Hypothalamus (tissue), 51 donors: ENCODE results near the gene IL18R1.

Experiments used
- DNase-seq, 51 donors: peaks; one replicate each; lab custom pipeline; 2025; lab: John Stamatoyannopoulos, UW

IL18R1 gene

DNA sequence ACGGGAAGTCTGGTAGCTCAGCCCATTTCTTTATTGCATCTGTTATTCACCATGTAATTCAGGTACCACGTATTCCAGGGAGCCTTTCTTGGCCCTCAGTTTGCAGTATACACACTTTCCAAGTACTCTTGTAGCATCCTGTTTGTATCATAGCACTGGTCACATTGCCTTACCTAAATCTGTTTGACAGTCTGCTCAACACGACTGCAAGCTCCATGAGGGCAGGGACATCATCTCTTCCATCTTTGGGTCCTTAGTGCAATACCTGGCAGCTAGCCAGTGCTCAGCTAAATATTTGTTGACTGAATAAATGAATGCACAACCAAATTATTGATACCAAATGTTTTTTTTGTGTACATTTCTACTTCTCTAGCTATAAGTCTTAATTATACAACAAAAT is 11.2 kb upstream of the IL18R1 start:
- DNase-seq = no peak

DNA sequence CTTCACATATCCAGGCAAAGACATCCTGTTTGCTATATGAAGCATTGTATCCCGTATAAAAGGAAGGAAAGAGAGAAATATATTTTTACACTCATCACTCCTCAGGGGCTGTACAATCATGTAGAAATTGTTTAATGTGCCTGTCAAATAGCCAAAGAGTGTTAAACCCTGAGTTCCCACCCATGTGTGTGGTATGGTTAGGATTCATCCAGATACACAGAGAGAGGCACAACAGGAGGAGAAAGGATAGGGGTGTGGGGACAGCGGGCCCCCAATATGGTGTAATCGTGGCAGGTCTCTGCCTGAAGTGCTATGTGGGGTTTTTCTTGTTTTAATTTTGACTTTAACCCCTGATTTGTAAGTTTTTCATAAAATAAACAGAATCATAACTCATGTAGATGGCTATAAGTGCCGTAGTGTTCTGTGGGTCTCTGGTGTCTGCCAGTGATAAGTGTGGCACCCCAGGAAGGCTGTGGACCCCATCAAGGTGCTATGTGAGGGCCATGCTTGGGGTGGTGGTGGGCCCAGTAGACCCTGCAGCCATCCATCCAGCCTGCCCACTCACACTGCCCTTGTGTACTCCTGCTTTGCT is 10.2 kb upstream of the IL18R1 start:
- no peak for DNase-seq

DNA sequence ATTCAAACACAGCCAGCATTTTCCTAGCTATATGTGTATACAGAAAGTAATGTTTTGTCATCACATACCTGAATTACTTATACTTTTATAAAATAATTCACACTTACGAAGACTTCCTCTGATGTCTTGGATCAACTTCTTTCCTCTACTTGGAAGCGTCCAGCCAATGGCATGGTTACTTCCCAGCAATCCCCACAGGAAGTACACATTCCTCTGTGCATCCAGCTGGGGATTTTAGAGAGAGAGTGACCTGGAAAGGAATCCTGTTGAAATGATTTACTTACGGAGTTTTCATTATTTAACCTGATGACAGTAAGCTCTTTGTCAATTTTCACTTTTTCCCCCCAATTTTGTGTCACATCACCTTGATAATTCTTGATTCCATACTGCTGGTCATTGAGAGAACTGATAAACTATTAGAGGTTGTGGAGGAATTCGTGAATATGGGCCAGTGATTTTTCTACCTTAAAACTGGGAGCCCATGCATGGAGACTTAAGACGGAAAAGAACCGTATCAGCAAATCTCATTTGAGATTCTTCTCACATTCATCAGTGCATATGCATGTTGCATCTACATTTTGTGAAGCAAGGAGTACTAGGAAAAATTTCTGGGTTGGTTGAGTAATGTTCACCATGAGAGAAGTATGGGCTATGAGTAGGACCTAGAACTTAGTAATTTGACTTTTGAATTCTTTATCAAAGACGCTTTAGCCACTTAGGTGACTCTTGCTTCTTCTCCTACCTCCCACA is 9.0 kb upstream of the IL18R1 start:
- no peak for DNase-seq

DNA sequence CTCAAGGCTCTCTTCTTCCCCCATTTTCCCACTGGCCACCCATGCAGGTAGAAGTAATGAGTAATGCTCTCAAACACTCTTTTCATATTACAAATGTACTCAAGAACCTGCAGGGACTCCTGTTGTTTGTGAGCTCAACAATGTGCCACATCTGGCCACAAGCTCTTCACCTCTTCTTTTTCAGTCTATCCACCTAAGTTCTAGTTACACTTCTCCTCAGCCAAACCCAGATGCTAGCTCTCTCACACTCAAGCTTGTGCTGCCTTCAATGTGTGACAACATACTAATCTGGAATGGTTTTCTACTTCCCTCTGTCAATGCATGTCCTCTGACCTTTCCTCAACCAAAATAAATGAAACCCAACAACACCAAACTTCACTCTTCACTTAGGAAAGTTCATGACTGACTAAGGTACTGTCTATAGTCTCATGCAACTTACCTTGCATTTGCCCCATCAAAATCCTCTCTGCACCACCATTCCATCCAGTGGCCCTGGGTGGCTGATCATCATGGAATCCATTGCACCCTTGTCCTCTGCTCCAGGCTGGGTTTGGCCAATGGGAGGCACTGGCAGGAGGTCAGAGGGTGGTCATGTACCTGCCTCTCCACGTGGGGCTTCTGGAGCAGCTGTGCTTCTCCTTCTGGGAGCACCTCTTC is 5.3 kb upstream of the IL18R1 start:
- no peak for DNase-seq

DNA sequence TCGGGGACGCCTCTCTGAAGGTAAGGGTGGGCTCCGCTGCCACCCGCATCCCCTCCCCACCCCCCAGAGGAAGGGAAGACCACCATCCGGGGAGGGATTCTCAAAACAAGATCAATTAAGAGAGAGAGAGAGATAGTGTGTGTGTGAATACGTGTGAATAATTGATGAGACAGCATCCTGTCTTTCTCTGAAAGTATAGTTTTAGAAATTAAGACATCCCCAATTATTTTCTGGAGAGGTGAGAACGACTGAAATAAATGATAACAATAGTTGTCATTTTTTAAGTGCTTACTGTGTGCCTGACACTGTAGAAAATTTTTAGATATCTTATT is 751 bp downstream of the IL18R1 start:
- no peak for DNase-seq

DNA sequence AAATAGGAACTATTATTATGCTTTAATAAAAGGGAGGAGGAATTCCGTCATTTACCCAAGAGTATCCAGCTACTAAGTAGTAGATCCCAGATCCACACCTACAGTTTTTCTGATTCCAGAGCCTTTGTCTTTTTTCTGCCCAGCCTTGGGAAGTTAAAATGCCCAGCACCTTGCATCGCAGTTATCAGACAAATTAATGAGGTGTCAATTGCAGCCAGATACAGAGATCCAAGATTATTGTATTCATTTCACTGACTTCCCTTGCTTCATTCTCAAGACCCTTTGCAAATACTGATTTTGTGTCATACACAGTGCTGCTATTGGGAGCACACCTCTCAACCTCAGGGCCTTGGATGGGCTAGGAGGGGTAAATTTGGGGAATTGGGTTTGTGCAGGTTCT is 1.1 kb downstream of the IL18R1 start:
- no peak for DNase-seq

DNA sequence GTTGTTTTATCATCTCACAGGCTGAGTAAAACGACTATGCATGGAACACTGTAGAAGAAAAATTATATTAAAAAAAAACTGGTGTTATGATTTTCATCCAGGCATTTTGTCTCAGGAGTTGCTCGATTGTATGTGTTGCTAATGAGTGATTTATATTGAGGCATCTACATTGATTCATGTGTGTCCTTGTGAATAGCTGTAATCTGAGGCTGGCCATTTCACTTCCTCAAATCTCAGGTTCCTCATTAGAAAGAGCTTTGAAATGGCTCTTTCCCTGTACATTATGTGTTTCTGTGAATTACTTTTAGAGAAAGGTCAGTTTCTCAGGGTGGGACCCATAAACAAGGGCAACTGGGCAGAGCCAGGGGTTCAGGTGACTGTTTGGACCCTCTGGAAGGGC is 2.3 kb downstream of the IL18R1 start:
- DNase-seq = no peak

DNA sequence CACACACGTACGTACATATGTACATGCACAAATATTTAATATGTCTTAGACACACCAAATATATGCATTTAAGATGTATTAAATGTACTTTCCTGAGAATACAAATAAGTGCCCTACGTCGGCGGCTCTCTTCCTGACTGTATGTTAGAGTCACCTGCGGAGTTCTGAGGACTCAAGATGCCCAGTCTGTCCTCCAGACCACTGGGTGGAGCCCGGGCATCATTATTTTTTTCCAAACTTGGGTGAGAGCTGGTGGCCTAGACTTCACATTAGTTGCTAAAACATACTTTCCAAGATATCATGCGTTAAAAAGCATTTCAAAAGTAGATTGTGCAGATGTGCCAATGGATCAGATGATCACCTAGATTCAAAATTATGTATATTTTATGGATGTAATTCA is 2.9 kb downstream of the IL18R1 start:
- DNase-seq = no peak

DNA sequence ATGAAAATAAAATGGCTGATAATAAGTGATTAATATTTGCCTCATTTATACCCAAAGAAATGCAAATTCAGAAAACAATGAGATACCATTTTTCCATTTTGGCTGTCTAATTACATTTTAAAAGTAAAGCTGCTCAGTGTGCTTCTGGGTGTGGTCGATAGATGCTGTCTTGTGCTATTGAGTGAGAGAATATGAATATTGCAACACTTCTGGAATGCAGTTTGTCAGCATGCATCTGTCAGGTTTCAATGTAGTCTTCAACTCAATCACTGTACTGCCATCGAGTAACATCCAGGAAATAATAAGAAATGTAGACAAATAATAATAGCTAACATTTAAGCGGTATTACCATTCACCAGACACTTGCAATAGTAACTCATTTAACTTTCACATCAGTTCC is 3.9 kb downstream of the IL18R1 start:
- no peak for DNase-seq

DNA sequence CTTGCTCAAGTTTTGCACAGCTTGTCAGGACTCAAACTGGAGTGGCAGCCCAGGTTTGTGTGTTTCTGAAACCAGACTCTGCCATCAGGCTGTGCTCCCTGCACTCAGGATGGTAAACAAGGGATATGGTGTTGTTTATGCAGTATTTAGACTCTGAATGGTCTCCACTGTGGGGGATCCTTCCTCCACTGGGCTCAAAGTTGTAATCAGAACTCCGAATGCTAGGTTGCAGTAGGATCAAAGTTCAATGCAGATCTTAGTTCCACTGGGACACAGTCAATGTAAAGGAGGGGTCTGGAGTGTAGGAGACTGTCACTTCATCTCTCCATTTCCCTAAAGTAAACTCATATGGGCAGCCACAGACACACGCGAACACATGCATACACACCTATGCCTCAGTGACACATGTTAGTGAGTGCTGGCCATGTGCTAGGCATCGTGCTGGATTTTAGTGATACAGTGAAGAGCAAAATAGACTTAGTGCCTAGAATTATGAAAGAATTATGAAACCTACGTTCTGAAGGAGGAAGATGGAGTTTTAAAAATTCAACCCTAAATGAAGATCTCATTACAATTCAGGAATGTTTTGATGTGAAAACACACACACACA is 6.1 kb downstream of the IL18R1 start:
- no peak for DNase-seq

DNA sequence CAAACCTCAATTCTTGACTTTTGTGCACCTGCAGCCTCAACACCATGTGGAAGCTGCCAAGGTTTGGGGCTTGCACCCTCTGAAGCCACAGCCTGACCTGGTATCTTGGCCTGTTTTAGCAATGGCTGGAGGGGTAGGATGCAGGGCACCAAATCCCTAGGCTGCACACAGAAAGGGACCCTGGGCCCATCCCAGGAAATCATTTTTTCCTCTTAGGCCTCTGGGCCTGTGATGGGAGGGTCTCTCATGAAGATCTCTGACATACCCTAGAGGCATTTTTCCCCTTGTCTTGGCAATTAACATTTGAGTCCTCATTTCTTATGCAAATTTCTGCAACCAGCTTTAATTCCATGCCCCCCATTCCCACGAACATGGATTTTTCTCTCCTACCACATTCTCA is 10.2 kb downstream of the IL18R1 start:
- DNase-seq = no peak

DNA sequence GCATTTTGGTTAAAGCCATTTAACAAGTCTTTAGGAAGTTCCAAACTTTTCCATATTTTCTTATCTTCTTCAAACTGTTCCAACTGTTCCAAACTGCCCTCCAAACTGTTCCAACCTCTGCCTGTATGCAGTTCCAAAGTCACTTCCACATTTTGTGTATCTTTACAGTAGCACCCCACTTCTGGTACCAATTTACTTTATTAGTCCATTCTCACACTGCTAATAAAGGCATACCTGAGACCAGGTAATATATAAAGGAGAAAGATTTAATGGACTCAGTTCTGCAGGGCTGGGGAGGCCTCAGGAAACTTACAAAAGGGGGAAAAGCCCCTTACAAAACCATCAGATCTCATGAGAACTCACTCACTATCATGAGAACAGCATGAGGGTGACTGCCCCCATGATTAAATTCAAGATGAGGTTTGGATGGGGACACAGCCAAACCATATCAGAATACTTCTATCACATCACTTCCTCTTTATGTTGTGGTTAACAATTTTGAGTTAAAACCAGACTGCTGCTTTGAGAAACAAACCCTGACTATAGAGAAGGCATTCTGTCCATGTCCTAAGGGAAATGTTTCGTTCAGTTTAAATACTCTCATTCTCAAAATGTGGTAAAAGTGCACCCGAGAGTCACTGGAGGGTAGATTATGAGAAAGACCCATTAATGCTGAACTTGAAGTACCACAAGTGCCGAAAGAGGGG is 11.0 kb downstream of the IL18R1 start:
- DNase-seq = no peak

DNA sequence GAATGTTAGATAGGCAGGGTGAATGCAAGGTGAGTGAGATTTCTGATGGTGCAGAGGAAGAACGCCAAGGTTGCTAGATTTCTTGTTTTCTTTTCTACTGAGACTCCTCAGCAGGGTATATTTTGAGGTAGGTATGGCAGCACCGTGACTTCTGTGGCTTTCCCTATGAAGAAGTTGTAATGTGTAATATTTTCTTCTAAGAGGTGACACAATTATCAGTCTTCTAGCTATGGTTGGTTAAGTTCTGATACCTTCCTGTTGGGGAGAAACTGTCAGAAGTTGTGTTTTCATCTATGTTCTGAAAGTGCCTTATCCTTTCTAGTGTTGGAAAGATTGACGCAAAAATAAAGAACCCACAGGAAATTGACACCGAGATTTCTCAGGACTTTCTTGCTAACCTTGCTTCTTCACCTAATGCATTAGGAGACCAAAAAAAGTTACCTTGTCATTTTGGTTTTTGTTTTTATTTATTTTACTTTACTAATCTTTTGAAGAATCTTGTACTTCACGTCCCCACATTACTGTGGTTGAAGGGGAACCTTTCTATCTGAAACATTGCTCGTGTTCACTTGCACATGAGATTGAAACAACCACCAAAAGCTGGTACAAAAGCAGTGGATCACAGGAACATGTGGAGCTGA is 11.9 kb downstream of the IL18R1 start:
- no peak for DNase-seq

DNA sequence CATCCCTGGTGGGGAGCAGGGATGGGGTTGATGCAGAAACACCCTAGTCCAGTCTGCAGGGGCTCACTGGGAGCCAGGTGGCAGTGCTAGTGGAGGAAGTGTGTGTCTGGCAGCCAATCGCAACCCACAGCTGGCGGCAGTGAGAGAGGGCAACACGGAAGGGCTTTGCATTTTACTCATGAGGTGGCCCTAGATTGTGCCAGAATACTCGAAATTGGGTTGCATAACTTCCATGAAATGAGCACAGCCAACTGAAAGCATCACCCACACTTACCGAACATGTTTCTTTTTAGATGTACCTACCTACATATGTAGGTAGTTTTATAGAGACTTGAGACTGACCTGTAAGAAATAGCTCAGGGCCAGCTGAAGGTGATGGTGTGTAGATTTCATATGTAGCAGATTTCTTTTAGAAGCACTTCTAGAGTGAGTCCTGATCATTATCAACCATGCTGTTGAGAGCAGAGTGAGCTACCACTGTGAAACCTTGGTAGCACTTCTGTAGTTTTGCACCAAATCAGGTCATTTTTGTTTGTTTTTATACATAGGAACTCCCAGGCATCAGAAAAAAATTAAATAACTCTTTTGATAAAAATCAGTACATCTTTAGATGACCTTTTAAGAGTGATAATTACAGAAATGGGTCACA is 13.0 kb downstream of the IL18R1 start:
- DNase-seq = no peak

DNA sequence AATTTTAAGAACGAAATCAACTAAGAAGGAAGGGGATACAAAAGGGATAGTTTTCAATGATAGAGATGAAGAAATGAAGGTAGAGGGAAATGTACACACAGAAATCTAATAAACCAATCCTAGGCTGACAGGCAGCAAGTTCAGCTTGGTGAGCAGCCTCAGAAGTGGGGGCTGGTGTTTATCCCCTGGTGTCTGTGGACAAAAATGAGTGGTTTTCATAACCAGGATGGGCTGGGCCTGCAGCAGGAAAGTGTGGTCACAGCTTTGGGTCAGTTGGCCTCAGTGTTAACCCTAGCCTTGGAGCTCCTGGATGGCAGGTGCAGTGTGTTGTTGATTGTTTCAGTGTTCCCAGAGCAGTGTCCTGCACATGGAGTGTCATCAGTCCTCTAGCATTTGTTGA is 14.3 kb downstream of the IL18R1 start:
- DNase-seq = no peak

DNA sequence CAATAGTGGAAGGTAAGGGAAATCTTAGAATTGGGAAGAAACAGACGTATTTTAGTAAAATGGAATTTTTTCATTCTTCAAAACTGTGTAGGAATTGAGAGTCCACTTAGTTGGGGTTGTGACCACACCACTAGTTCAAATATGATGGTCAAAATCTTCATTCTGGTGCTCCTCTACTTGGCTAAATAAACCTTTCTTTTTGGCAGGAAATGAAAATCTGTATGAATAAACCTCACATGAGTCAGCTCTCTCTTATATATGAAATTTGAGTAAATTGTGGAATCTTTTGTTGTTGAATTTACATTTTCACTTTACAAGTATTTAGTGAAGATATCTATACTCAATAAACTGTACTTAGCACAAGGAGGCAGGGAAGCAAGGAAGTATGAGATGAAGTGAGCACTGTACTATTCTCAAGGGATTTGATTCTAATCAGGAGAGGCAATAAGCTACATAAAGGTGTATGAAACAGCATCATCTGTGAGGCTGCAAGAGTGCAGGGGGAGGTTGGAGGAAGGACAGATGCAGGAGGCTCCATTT is 20.5 kb downstream of the IL18R1 start:
- DNase-seq = no peak

DNA sequence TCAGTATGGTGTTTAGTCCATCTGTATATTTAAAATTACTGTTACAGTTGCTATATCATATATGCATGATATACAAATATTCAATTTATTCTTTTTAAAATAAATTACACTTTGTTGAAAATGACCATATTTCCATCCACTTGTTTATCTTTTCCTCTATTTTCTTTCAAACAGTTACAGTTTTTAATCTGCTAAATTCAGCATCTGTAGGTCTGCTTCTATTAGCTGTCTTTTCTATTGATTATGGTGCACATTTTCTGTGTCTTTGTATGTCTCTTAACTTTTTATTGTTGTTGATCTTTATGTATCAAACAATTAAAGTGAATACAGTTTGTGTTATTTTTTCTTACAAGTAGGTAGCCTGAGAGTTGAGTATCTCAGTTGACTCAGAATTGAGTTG is 28.1 kb downstream of the IL18R1 start:
- DNase-seq = no peak

DNA sequence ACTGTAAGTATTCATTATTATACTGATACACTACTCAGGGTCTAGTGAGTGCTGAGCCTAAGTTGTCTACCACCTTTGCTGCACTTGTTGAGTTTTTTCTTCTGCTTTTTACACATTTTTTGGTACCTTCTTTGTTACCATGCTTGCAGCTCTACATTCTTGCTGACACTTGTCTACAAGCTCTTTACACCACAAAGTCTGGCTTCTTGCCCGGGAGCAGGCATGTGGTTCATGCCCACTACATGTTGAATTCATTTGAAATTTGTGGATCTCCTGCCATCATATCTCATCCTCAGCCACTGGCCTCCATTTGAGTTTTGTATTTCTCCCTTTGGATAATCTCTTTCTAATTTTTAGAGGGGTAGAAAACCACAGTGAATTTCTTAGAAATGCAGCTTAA is 29.9 kb downstream of the IL18R1 start:
- no peak for DNase-seq

DNA sequence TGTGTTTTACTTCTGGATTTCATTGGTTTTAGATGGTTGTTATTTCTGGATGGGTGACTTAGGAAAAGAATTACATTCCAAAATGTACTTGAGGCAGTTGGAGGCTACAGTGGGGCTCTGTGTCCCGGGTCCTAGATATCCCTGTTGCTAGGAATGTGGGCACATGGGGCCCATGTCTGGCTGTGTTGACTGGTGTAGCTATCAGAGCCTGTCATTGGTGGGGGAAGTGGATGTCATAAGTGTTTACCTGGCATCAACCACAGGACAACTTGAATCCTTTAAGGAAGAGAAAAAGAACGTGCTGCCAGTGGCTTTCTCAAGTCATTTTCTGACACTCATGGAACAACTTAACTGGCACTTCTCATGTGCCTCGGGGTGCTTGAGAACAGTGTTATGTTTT is 30.4 kb downstream of the IL18R1 start:
- DNase-seq = no peak
